Fibroblast of skin of left quadriceps (primary cell): Measurements from ENCODE around the gene COL4A3.

Source experiments
- DNase-seq, 2 experiments: peaks; one replicate each; pipeline ENCODE4 v3.0.0-alpha.2; 2013; ENCODE audit warnings: low read depth in 2 of 2

Gene COL4A3

DNA sequence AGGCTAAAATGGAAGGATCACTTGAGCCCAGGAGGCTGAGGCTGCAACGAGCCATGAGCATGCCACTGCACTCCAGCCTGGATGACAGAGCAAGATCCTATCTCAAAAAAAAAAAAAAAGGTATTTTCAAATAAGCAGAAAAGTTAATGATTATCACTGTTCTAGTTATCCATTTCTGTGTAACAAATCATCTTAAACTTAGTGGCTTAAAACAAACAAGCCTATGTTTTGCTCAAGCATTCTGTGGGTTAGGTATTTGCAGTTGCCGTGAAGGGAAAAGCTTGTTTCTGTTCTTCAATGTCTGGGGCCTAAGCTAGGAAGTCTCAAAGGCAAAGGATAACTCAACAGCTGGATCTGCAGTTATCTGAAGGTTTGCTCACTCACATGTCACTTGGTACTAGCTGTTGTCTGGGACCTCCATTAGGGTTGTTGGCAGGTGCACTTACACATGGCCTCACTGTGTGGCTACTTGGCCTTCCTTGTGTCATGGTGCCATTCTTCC is 174.7 kb downstream of the COL4A3 start:
- DNase-seq, result no peak

- no peak for DNase-seq
Observed at GRCh38 chr2:227340106-227340505, 175.7 kb downstream of the COL4A3 start.

DNA sequence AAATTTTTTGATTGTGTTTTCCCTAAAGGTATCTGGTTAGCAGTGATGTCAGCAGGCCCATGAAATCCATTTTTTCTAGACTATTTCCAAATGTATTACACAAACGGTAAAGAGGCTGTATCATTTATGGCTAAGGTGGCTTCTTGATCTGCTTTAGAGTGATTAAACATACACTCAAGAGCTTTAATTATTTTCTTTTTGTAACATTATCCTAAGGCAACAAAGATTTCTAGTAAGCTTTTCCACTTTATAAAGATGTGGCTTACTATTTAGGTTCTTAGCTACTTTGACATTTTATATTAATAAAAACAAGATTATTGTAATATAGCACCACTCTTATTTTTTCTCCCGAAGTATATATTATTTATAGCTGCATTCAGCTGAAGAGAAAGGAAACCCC is 177.1 kb downstream of the COL4A3 start:
- no peak for DNase-seq

- DNase-seq, result no peak
Observed at GRCh38 chr2:227344231-227344630, 179.8 kb downstream of the COL4A3 start.

DNA sequence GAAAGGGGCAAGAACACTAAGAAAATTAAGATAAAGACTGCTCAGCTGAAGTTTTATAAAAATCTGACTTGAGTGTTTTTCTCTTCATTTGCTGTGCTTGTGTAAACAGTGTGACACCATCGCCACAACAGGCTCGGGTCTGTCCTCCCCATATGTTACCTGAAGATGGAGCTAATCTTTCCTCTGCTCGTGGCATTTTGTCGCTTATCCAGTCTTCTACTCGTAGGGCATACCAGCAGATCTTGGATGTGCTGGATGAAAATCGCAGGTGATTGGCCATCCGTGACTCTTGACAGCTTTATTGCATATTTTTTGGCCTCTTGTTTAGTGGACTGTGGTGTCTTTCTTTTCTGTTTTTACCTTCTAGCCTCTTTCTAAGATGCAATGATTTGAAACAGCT is 182.7 kb downstream of the COL4A3 start:
- DNase-seq, result no peak

DNA sequence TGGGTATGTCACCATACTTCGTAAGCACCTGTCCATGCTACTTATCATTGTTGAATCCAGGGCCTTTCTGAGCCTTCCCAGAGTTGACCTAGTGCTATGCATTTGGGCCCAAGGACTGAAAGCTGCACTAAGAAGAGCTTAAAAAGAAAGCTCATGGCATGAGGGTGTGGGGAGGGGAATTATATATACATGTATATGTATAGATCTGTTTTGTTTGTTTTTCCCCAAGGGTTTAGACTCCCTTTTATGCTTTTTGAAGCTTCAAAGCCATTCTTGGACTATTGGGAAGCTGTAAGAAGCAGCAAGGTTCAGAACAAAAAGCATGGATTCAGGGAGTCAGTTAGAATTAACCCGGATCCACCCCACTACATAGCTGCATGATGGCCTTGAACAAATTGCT is 183.9 kb downstream of the COL4A3 start:
- no peak for DNase-seq

DNA sequence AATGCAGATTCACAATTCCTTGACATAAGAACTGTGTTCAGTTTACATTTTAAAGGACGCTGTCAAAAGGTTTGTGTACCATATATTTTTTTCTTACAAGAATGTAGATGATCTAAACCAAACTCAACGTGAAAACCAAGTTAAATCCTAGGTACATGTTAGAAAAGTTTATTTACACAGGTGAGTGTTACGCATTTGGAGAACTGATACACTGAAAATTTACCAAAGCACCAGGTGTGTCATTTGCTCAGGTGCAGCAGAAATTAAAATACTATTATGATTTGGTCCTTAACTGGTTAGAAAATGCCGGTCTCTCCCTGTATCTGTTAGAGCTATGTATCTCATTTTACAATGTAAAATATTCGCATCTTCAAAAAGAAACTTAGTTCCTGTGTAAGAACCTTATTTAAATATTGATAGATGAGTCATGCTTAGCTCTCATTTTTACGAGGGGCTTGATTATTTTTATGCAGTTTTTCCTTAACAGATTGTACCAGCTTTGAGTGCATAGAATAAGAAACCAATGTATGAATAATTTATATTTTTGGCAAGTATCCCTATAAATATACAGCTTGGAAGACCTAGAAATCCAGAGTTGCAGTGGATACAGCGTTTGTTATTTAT is 185.7 kb downstream of the COL4A3 start:
- DNase-seq, result no peak

- DNase-seq, result no peak
Observed at GRCh38 chr2:227351639-227352038, 187.2 kb downstream of the COL4A3 start.

DNA sequence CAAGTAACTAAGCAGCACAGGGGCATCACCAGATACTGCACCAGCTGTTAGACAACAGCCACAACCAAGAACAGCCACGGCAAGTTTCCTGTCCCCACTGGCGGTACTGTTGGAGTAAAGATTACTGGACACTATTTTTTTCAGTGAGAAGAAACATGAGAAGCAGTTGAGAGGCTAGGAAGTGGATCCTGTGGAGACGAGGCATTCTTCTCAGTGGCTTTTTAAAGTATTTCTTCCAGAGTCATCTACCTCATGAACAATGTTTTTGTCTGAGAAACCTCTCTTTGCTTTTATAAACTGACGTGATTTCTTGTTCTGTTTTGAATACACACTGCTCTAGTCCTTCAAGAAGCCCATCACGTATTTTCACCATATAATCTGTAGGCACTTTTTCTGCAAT is 195.9 kb downstream of the COL4A3 start:
- DNase-seq, result no peak

- no peak for DNase-seq
Observed at GRCh38 chr2:227363756-227364155, 199.3 kb downstream of the COL4A3 start.
